D721Med (cell line): ENCODE measurements around the gene TENM4.

Experiments used
- DNase-seq: peaks from one replicate; pipeline ENCODE4 v3.0.0; 2011; ENCODE audit warnings: low spot score; ENCODE audit not compliant: insufficient read length
- FAIRE-seq: peaks from 2 replicates; lab custom pipeline; 2011; peaks lifted over from hg19 to GRCh38; lab: Jason Lieb, UNC
- TF ChIP-seq, protein P1 (sequence below): IDR thresholded peaks from 2 replicates; pipeline ENCODE4 v1.5.1; 2012; ENCODE audit warnings: mild to moderate bottlenecking, control low read depth; ENCODE audit not compliant: insufficient read depth; ENCODE audit errors: missing control alignments

The TENM4 gene

GRCh38 chr11:79069504-79069903, 371.3 kb downstream of the TENM4 start:
- FAIRE-seq: no peak
- TF ChIP-seq, protein P1, sequence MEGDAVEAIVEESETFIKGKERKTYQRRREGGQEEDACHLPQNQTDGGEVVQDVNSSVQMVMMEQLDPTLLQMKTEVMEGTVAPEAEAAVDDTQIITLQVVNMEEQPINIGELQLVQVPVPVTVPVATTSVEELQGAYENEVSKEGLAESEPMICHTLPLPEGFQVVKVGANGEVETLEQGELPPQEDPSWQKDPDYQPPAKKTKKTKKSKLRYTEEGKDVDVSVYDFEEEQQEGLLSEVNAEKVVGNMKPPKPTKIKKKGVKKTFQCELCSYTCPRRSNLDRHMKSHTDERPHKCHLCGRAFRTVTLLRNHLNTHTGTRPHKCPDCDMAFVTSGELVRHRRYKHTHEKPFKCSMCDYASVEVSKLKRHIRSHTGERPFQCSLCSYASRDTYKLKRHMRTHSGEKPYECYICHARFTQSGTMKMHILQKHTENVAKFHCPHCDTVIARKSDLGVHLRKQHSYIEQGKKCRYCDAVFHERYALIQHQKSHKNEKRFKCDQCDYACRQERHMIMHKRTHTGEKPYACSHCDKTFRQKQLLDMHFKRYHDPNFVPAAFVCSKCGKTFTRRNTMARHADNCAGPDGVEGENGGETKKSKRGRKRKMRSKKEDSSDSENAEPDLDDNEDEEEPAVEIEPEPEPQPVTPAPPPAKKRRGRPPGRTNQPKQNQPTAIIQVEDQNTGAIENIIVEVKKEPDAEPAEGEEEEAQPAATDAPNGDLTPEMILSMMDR: no peak
- DNase-seq: no peak

DNA sequence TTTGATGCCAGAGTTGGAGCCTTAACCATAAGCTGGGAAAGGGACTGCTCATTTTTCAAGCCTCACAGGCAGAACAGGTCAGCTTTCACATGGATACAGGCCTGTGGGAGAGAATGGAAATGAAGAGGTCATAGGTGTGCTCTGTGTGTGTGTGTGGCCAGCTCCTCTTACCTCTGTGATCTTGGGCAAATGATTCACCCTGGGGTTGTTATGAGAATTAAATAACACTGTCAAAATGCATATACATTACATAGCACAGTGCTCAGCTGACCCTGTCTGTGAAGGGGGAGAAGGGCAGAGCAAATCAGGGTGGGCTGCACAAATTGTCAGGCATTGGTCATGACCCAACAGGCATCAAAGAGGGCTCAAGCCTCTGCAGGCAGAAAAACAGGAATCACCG, 372.5 kb downstream of the TENM4 start:
- no peak for DNase-seq
- TF ChIP-seq, protein P1: no peak
- FAIRE-seq: no peak

DNA sequence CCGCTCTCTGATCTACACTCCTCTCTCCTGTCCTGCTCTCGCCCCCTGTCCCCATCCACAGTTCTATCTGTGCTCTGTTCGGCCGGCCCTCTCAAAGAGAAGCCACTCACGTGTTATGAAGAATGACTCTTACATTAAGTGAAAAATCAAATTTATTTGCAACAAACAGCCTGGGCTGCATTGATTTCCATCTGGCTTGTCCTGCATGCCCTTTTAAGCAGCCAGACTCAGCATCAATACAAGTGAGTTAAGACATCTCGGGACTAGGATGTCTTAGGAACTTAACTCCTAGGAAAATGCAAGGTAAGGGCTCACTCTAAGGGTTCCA, 373.5 kb downstream of the TENM4 start:
- no peak for FAIRE-seq
- no peak for DNase-seq
- TF ChIP-seq, protein P1: no peak

- TF ChIP-seq, protein P1: no peak
- DNase-seq (no peak), FAIRE-seq (no peak)
These were observed 374.1 kb downstream of the TENM4 start for GRCh38 chr11:79066456-79067351.

GRCh38 chr11:79062814-79063762, 377.7 kb downstream of the TENM4 start:
- no peak for FAIRE-seq
- DNase-seq: no peak
- TF ChIP-seq, protein P1: peak; percentile 62

GRCh38 chr11:79060081-79060953, 380.5 kb downstream of the TENM4 start:
- FAIRE-seq (no peak), DNase-seq (no peak)
- TF ChIP-seq, protein P1: no peak
